ENCODE results near the gene MVD.

- TF ChIP-seq EP300 (IDR thresholded peaks at IDR 0.05), result no peak
- TF ChIP-seq CTCF (IDR thresholded peaks at IDR 0.05), result no peak
- TF ChIP-seq POLR2A (IDR thresholded peaks at IDR 0.05), result no peak
- no peak for TF ChIP-seq POLR2AphosphoS5 (IDR thresholded peaks at IDR 0.05)
Observed at GRCh38 chr16:88706965-88707826, 44.3 kb upstream of the MVD start.

Data from stomach (tissue), 4 donors.